HG03442 (cell line): ENCODE results near the gene AP4B1.

ENCODE experiments used
- ATAC-seq: cut with Tn5 transposase; IDR thresholded peaks from one replicate; pipeline ENCODE4 v1.9.1; 2021; ENCODE audit warnings: mild to moderate bottlenecking, moderate library complexity; ENCODE audit not compliant: unreplicated experiment

AP4B1 gene

GRCh38 chr1:113930499-113931161 lies 26.0 kb upstream of the AP4B1 start:
- ATAC-seq: peak; percentile 31

- ATAC-seq: peak; percentile 28
Observed at GRCh38 chr1:113929750-113930498, 25.3 kb upstream of the AP4B1 start.

GRCh38 chr1:113928941-113929749 lies 24.5 kb upstream of the AP4B1 start, which contains the start of gene HIPK1:
Gene HIPK1, plus strand, starts transcription at chr1:113929324.
- peak; percentile 65 for ATAC-seq

- peak; percentile 22 for ATAC-seq
Observed at GRCh38 chr1:113928187-113928930, 23.8 kb upstream of the AP4B1 start.

GRCh38 chr1:113924473-113924872 lies 19.9 kb upstream of the AP4B1 start:
- no peak for ATAC-seq

- no peak for ATAC-seq
Observed at GRCh38 chr1:113922957-113923356, 18.4 kb upstream of the AP4B1 start.

GRCh38 chr1:113918243-113918642 lies 13.6 kb upstream of the AP4B1 start:
- ATAC-seq: no peak

GRCh38 chr1:113917400-113918082 lies 12.9 kb upstream of the AP4B1 start:
- ATAC-seq: no peak

GRCh38 chr1:113916974-113917373 lies 12.4 kb upstream of the AP4B1 start:
- ATAC-seq: no peak

GRCh38 chr1:113913887-113914664 lies 9.5 kb upstream of the AP4B1 start:
- no peak for ATAC-seq

GRCh38 chr1:113913312-113913668 lies 8.7 kb upstream of the AP4B1 start:
- no peak for ATAC-seq

- ATAC-seq: no peak
Observed at GRCh38 chr1:113912594-113913311, 8.2 kb upstream of the AP4B1 start.

GRCh38 chr1:113905435-113905861 lies 849 bp upstream of the AP4B1 start:
- ATAC-seq: peak; percentile 0

- ATAC-seq: peak; percentile 25
Observed at GRCh38 chr1:113904293-113904673, 316 bp downstream of the AP4B1 start.

GRCh38 chr1:113903501-113904292 lies 902 bp downstream of the AP4B1 start:
- ATAC-seq: no peak

- no peak for ATAC-seq
Observed at GRCh38 chr1:113901191-113901590, 3.4 kb downstream of the AP4B1 start.

- no peak for ATAC-seq
Observed at GRCh38 chr1:113899111-113899510, 5.5 kb downstream of the AP4B1 start.

GRCh38 chr1:113898241-113898814 lies 6.3 kb downstream of the AP4B1 start:
- no peak for ATAC-seq
